ENCODE data around the gene FAM13A. TPM values are rescaled to one million over a fixed set of nuclear protein-coding genes. Genes with fewer than 3 reads are reported as not detected.
"Not testable (repeated sequence)": the region's sequence is repeated elsewhere in the genome, so short reads cannot be mapped to it uniquely, and the experiment has no call there.

Gene FAM13A
- total and polyA plus RNA-seq, 7 donors = 3.8 to 76.0 (median 15.2) TPM

- ATAC-seq = no peak
- 87 to 90% (median 89%) methylated on average over 5 of the region's 5 CpGs for WGBS, 3 donors
- intact Hi-C loops (cut with DNase I) = no loop called here
- TF ChIP-seq CTCF (IDR thresholded peaks at IDR 0.05) = no peak
- no peak for DNase-seq
- Histone ChIP-seq H3K4me1 (no peaks in the 10 kb centered on the region), H3K4me3 (no peak overlapping the region), H3K36me3 (ENCODE audit: insufficient read depth in 1 of 2, low read depth in 1 of 2) (peaks cover 0 to 4% of the 10 kb centered on the region in 2 donors), H3K9me3 (peaks cover 2% of the 10 kb centered on the region), H3K27me3 (ENCODE audit: insufficient read depth in 3 of 3, low read length in 2 of 3) (no peaks in the 10 kb centered on the region), H3K27ac (no peak overlapping the region)
Measured at GRCh38 chr4:89009761-89010369, 47.1 kb downstream of the FAM13A start.

- Histone ChIP-seq H3K9me3 (no peaks in the 10 kb centered on the region), H3K36me3 (ENCODE audit: insufficient read depth in 1 of 2, low read depth in 1 of 2) (no peaks in the 10 kb centered on the region), H3K4me3 (no peak overlapping the region), H3K27me3 (ENCODE audit: insufficient read depth in 3 of 3, low read length in 2 of 3) (no peaks in the 10 kb centered on the region), H3K4me1 (no peaks in the 10 kb centered on the region), H3K27ac (no peak overlapping the region)
- intact Hi-C loops (cut with DNase I) = no loop called here
- WGBS, 3 donors = 90 to 93% (median 91%) methylated on average over 3 of the region's 3 CpGs
- TF ChIP-seq CTCF (IDR thresholded peaks at IDR 0.05) = no peak
- ATAC-seq = no peak
- DNase-seq = no peak
Measured at GRCh38 chr4:89009115-89009514, 47.9 kb downstream of the FAM13A start.

GRCh38 chr4:89008166-89008565, 48.8 kb downstream of the FAM13A start:
- H3K36me3 ChIP-seq (ENCODE audit: insufficient read depth in 1 of 2, low read depth in 1 of 2) = no peaks in the 10 kb centered on the region
- DNase-seq (no peak), ATAC-seq (no peak)
- TF ChIP-seq CTCF (IDR thresholded peaks at IDR 0.05) = no peak
- H3K4me3 ChIP-seq = no peak overlapping the region
- WGBS, 3 donors = 81 to 91% (median 84%) methylated on average over 2 of the region's 2 CpGs
- intact Hi-C loops (cut with DNase I) = no loop called here
- H3K4me1 ChIP-seq = no peaks in the 10 kb centered on the region
- no peak overlapping the region for H3K27ac ChIP-seq
- H3K27me3 ChIP-seq (ENCODE audit: insufficient read depth in 3 of 3, low read length in 2 of 3) = no peaks in the 10 kb centered on the region
- no peaks in the 10 kb centered on the region for H3K9me3 ChIP-seq

- no peak for TF ChIP-seq CTCF (IDR thresholded peaks at IDR 0.05)
- intact Hi-C loops (cut with DNase I) = no loop called here
- WGBS, 3 donors = 90 to 99% (median 99%) methylated on average over 6 of the region's 6 CpGs
- Histone ChIP-seq H3K4me3 (no peak overlapping the region), H3K27me3 (ENCODE audit: insufficient read depth in 3 of 3, low read length in 2 of 3) (no peaks in the 10 kb centered on the region), H3K4me1 (no peaks in the 10 kb centered on the region), H3K27ac (no peak overlapping the region), H3K9me3 (no peaks in the 10 kb centered on the region), H3K36me3 (ENCODE audit: insufficient read depth in 1 of 2, low read depth in 1 of 2) (no peaks in the 10 kb centered on the region)
- DNase-seq (no peak), ATAC-seq (no peak)
Measured at GRCh38 chr4:89007338-89007939, 49.5 kb downstream of the FAM13A start.

GRCh38 chr4:89006307-89006706, 50.7 kb downstream of the FAM13A start:
- ATAC-seq (no peak), DNase-seq (no peak)
- H3K27ac ChIP-seq = no peak overlapping the region
- H3K36me3 ChIP-seq (ENCODE audit: insufficient read depth in 1 of 2, low read depth in 1 of 2) = no peaks in the 10 kb centered on the region
- intact Hi-C loops (cut with DNase I) = no loop called here
- H3K9me3 ChIP-seq = no peaks in the 10 kb centered on the region
- H3K4me3 ChIP-seq = no peak overlapping the region
- TF ChIP-seq CTCF (IDR thresholded peaks at IDR 0.05) = no peak
- no peaks in the 10 kb centered on the region for H3K4me1 ChIP-seq
- H3K27me3 ChIP-seq (ENCODE audit: insufficient read depth in 3 of 3, low read length in 2 of 3) = no peaks in the 10 kb centered on the region
- 96 to 100% (median 97%) methylated on average over 5 of the region's 5 CpGs for WGBS, 3 donors

DNA sequence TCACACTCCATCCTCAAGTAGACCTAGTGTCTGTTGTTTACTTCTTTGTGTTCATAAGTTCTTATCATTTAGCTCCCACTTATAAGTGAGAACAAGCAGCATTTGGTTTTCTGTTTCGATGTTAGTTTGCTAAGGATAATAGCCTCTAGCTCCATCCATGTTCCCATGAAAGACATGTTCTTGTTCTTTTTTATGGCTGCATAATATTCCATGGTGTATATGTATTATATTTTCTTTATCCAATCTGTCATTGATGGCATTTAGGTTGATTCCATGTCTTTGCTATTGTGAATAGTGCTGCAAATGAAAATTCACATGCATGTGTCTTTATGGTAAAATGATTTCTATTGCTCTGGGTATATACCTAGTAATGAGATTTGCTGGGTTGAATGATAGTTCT, 51.9 kb downstream of the FAM13A start:
- H3K9me3 ChIP-seq; ATAC-seq; H3K4me3 ChIP-seq; DNase-seq; H3K4me1 ChIP-seq; intact Hi-C loops (cut with DNase I); H3K27me3 ChIP-seq (ENCODE audit: insufficient read depth in 3 of 3, low read length in 2 of 3); H3K36me3 ChIP-seq (ENCODE audit: insufficient read depth in 1 of 2, low read depth in 1 of 2); H3K27ac ChIP-seq: not testable (repeated sequence)
- WGBS, 3 donors = 99 to 100% (median 100%) methylated on average over 1 of the region's 1 CpG
